ENCODE measurements around the gene CD82. TPM values are rescaled to one million over a fixed set of nuclear protein-coding genes. Genes with fewer than 3 reads are reported as not detected.

Gene CD82
- total and polyA plus RNA-seq, 2 of the 8 experiments (the other 6 are each of a cell fraction or from before 2014, with no cell fraction given), result 7.9 to 10.3 TPM

GRCh38 chr11:44622721-44623258 is 57.3 kb downstream of the CD82 start:
- Histone ChIP-seq H2BK120ac (replicated peaks; ENCODE audit: low read depth, low read length) (no peak overlapping the region), H3K4me3 (ENCODE audit: extremely low read depth in 1 of 4, insufficient read depth in 2 of 4, low read depth in 3 of 4, low read length in 4 of 4) (no peak overlapping the region), H3K4me1 (replicated peaks in 1 of 4; ENCODE audit: control insufficient read depth in 3 of 4, insufficient read depth in 4 of 4, low read length in 3 of 4) (no peaks in the 10 kb centered on the region; a peak in 2 of 7 replicates), H3K36me3 (ENCODE audit: control insufficient read depth in 2 of 4, insufficient read depth in 4 of 4, low read length in 3 of 4) (no peaks in the 10 kb centered on the region), H3K56ac (replicated peaks; ENCODE audit: insufficient read length, low read depth, low read length) (no peak overlapping the region), H4K8ac (ENCODE audit: extremely low read depth, insufficient read depth, low read length) (no peak overlapping the region), H3K27me3 (replicated peaks in 1 of 4; ENCODE audit: control insufficient read depth in 3 of 4, extremely low read depth in 1 of 4, insufficient read depth in 3 of 4, low read length in 3 of 4) (peaks cover 0 to 9% (median 7%) of the 10 kb centered on the region in 4 experiments; a peak in 4 of 7 replicates), H2AFZ (ENCODE audit: low read length) (no peak overlapping the region), H4K20me1 (replicated peaks in 1 of 2; ENCODE audit: control insufficient read depth in 1 of 2, insufficient read depth in 2 of 2, low read length in 2 of 2) (no peaks in the 10 kb centered on the region), H3K9ac (replicated peaks in 1 of 4; ENCODE audit: extremely low read depth in 1 of 4, low read depth in 3 of 4, low read length in 3 of 4) (no peak overlapping the region), H3K9me3 (ENCODE audit: insufficient read depth in 2 of 2, low read depth in 1 of 2, low read length in 1 of 2) (no peaks in the 10 kb centered on the region), H4K5ac (ENCODE audit: insufficient read length, low read depth, low read length) (no peak overlapping the region), H3K18ac (ENCODE audit: extremely low read depth, low read length) (no peak overlapping the region), H2BK5ac (ENCODE audit: low read depth, low read length) (no peak overlapping the region), H4K91ac (replicated peaks; ENCODE audit: insufficient read length, low read length) (no peak overlapping the region), H3K23ac (ENCODE audit: insufficient read length) (no peak overlapping the region), H3K79me2 (ENCODE audit: control insufficient read depth in 1 of 2, insufficient read depth in 2 of 2, low read length in 2 of 2) (no peaks in the 10 kb centered on the region), H2BK20ac (ENCODE audit: low read length) (no peak overlapping the region), H2AK5ac (ENCODE audit: low read depth, low read length) (no peak overlapping the region), H2BK12ac (ENCODE audit: low read depth, low read length) (0 out of 2 replicates have a peak overlapping the region, but pooled peaks have one; percentile 72), H3K14ac (ENCODE audit: insufficient read length) (no peak overlapping the region), H3K23me2 (ENCODE audit: low read depth, low read length) (no peaks in the 10 kb centered on the region), H3K4ac (replicated peaks; ENCODE audit: insufficient read length, low read depth, low read length) (no peak overlapping the region), H3K4me2 (ENCODE audit: insufficient read depth in 1 of 2, low read depth in 2 of 2, low read length in 2 of 2) (no peak overlapping the region), H3K27ac (ENCODE audit: low read depth, low read length) (no peak overlapping the region), H3K79me1 (ENCODE audit: low read depth, low read length) (no peaks in the 10 kb centered on the region), H2BK15ac (ENCODE audit: low read length) (no peak overlapping the region)
- ChIA-PET POLR2A (ENCODE audit: partially characterized antibody) (interaction anchor here (1.1 to 1.6 kb wide), 3 partner anchors 104 to 154 kb away, joined by 3 to 5 read pairs (median 4); partner anchors contain the start of gene TSPAN18), CTCF (ENCODE audit: partially characterized antibody) (interaction anchor here (0.6 to 8.8 kb wide), 37 partner anchors 10 to 446 kb away, joined by 3 to 162 read pairs (median 9); partner anchors contain the start of gene TSPAN18)
- 85% methylated on average over 11 of the region's 11 CpGs; no CpG with 5 or more reads in 1 of the 2 experiments for WGBS, 2 experiments (ENCODE audit: extremely low coverage in 1 of 2, insufficient coverage in 1 of 2, insufficient read length in 1 of 2, insufficient replicate concordance in 2 of 2, low coverage in 1 of 2, low lambda C conversion rate in 2 of 2, missing lambda C conversion rate in 1 of 2)
- DNase-seq (ENCODE audit: low read depth in 1 of 2, low spot score in 2 of 2) (peak in 1 of 2 experiments; percentile 34), FAIRE-seq (no peak)
- TF ChIP-seq CREB1 (IDR thresholded peaks at IDR 0.05), result no peak
- no peak for TF ChIP-seq TBP (IDR thresholded peaks at IDR 0.05; ENCODE audit: low read depth, low read length)
- TF ChIP-seq, protein P1, sequence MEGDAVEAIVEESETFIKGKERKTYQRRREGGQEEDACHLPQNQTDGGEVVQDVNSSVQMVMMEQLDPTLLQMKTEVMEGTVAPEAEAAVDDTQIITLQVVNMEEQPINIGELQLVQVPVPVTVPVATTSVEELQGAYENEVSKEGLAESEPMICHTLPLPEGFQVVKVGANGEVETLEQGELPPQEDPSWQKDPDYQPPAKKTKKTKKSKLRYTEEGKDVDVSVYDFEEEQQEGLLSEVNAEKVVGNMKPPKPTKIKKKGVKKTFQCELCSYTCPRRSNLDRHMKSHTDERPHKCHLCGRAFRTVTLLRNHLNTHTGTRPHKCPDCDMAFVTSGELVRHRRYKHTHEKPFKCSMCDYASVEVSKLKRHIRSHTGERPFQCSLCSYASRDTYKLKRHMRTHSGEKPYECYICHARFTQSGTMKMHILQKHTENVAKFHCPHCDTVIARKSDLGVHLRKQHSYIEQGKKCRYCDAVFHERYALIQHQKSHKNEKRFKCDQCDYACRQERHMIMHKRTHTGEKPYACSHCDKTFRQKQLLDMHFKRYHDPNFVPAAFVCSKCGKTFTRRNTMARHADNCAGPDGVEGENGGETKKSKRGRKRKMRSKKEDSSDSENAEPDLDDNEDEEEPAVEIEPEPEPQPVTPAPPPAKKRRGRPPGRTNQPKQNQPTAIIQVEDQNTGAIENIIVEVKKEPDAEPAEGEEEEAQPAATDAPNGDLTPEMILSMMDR (IDR thresholded peaks at IDR 0.05; ENCODE audit: control extremely low read depth in 1 of 3, insufficient read depth in 1 of 3, low read depth in 1 of 3, low read length in 3 of 3), result no peak
- TF ChIP-seq SP4 (IDR thresholded peaks at IDR 0.05; ENCODE audit: low read length), result no peak
- no peak for TF ChIP-seq POLR2AphosphoS5 (IDR thresholded peaks at IDR 0.05; ENCODE audit: low read depth, low read length)
- no peak for TF ChIP-seq KDM4A (IDR thresholded peaks at IDR 0.05; ENCODE audit: low read depth, low read length, severe bottlenecking)
- TF ChIP-seq SIRT6 (IDR thresholded peaks at IDR 0.05; ENCODE audit: low read length), result no peak
- no peak for TF ChIP-seq EZH2 (IDR thresholded peaks at IDR 0.05; ENCODE audit: low read depth, low read length, severe bottlenecking)
- TF ChIP-seq SP2 (IDR thresholded peaks at IDR 0.05; ENCODE audit: low read length), result no peak
- no peak for TF ChIP-seq EGR1 (IDR thresholded peaks at IDR 0.05; ENCODE audit: borderline replicate concordance, low read depth, low read length)
- TF ChIP-seq JUN (IDR thresholded peaks at IDR 0.05; ENCODE audit: low read depth, low read length), result no peak
- TF ChIP-seq TEAD4 (IDR thresholded peaks at IDR 0.05; ENCODE audit: low read depth, low read length), result no peak
